Measurements from ENCODE around the gene LDLRAD3. TPM values are rescaled to one million over a fixed set of nuclear protein-coding genes. Genes with fewer than 3 reads are reported as not detected.

The LDLRAD3 gene
- total RNA-seq, 1 donor from 2014 or later, result 14.9 TPM

DNA sequence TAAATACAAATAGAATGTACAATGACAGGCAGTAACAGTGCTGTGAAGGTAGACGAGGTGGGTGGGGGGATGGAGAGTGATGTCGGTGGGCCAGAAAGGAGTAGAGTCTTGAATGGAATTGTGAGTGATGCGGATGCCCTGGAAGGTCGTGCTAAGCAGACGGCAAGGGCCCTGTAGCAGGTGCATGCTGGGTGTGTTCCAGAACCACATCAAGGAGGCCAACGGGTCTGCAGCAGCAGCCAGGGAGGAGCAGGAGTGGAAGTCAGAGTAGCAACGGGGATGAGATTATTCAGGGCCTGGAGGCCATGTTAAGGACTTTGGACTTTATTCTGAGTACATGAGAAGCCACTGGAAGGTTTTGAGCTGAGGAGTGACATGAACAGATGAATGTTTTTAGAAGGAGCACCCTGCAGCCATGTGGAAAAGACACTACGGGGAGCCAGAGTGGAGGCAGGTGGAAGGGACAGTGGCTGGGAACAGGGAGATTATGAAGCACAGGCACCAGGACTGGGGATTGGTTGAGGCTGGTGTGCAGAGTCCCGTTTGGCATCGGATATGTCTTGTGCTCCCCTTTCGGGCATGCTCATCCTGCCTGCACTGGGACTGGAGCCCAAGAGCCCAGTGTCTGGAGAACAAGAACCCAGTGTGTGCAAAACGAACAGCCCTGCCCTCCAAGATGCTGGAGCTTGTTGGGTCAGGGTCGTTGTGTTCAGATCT lies 271.3 kb downstream of the LDLRAD3 start:
- Histone ChIP-seq H3K27ac (ENCODE audit: low read depth, low read length) (no peak overlapping the region), H3K4me2 (ENCODE audit: low read length) (no peak overlapping the region), H3K4me3 (ENCODE audit: insufficient read depth, low read depth, low read length) (no peak overlapping the region), H3K27me3 (ENCODE audit: insufficient read depth, low read length) (peaks cover 4% of the 10 kb centered on the region), H2AFZ (ENCODE audit: low read depth, low read length) (no peak overlapping the region), H3K4me1 (ENCODE audit: insufficient read depth, low read length) (no peaks in the 10 kb centered on the region), H3K36me3 (ENCODE audit: insufficient read depth, low read length) (no peaks in the 10 kb centered on the region), H3K79me2 (ENCODE audit: insufficient read depth, low read length) (no peaks in the 10 kb centered on the region), H3K9me3 (ENCODE audit: insufficient read depth, low read depth, low read length) (no peaks in the 10 kb centered on the region), H3K9ac (ENCODE audit: low read length) (no peak overlapping the region), H4K20me1 (ENCODE audit: insufficient read depth, low read length) (no peaks in the 10 kb centered on the region)
- no peak overlapping the region for H3K4me3 Mint-ChIP-seq (ENCODE audit: unreplicated experiment)
- no peaks in the 10 kb centered on the region for H3K27me3 Mint-ChIP-seq (ENCODE audit: low read depth, unreplicated experiment)
- peaks cover 7% of the 10 kb centered on the region for H3K9me3 Mint-ChIP-seq (ENCODE audit: unreplicated experiment)
- DNase-seq (ENCODE audit: low read depth) (no peak), FAIRE-seq (no peak)
- H3K36me3 Mint-ChIP-seq (ENCODE audit: low read depth, unreplicated experiment), result peaks cover 12% of the 10 kb centered on the region
- TF ChIP-seq, protein P1, sequence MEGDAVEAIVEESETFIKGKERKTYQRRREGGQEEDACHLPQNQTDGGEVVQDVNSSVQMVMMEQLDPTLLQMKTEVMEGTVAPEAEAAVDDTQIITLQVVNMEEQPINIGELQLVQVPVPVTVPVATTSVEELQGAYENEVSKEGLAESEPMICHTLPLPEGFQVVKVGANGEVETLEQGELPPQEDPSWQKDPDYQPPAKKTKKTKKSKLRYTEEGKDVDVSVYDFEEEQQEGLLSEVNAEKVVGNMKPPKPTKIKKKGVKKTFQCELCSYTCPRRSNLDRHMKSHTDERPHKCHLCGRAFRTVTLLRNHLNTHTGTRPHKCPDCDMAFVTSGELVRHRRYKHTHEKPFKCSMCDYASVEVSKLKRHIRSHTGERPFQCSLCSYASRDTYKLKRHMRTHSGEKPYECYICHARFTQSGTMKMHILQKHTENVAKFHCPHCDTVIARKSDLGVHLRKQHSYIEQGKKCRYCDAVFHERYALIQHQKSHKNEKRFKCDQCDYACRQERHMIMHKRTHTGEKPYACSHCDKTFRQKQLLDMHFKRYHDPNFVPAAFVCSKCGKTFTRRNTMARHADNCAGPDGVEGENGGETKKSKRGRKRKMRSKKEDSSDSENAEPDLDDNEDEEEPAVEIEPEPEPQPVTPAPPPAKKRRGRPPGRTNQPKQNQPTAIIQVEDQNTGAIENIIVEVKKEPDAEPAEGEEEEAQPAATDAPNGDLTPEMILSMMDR (IDR thresholded peaks at IDR 0.05; ENCODE audit: insufficient read depth, low read depth, low read length), result no peak
- TF ChIP-seq EZH2 (IDR thresholded peaks at IDR 0.05; ENCODE audit: insufficient read depth, low read length), result no peak
- H3K4me1 Mint-ChIP-seq (ENCODE audit: low read depth, unreplicated experiment), result no peaks in the 10 kb centered on the region
- no peak overlapping the region for H3K27ac Mint-ChIP-seq (ENCODE audit: unreplicated experiment)

DNA sequence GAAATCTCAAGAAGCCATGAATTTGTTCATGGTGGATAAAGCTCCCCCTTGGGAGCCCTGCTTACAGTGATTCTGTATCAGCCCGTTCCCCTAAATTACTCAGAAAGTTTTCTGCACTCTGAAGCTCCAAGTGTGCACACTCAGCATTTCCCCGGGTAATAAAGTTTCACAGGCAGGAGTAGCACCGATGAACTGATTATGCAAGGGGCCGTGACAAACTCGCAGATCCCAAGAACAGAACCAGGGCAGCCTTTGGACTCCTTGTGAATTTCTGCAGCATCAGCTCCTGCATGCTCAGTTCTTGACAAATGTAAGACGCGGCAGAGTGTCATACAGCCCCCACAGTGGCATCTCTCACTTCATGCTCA lies 271.8 kb downstream of the LDLRAD3 start:
- Mint-ChIP-seq H3K9me3 (ENCODE audit: unreplicated experiment) (peaks cover 7% of the 10 kb centered on the region), H3K4me3 (ENCODE audit: unreplicated experiment) (no peak overlapping the region), H3K36me3 (ENCODE audit: low read depth, unreplicated experiment) (peaks cover 15% of the 10 kb centered on the region), H3K27me3 (ENCODE audit: low read depth, unreplicated experiment) (no peaks in the 10 kb centered on the region), H3K27ac (ENCODE audit: unreplicated experiment) (no peak overlapping the region), H3K4me1 (ENCODE audit: low read depth, unreplicated experiment) (no peaks in the 10 kb centered on the region)
- Histone ChIP-seq H3K4me2 (ENCODE audit: low read length) (no peak overlapping the region), H4K20me1 (ENCODE audit: insufficient read depth, low read length) (no peaks in the 10 kb centered on the region), H2AFZ (ENCODE audit: low read depth, low read length) (no peak overlapping the region), H3K4me3 (ENCODE audit: insufficient read depth, low read depth, low read length) (no peak overlapping the region), H3K4me1 (ENCODE audit: insufficient read depth, low read length) (no peaks in the 10 kb centered on the region), H3K27ac (ENCODE audit: low read depth, low read length) (no peak overlapping the region), H3K9ac (ENCODE audit: low read length) (no peak overlapping the region), H3K79me2 (ENCODE audit: insufficient read depth, low read length) (no peaks in the 10 kb centered on the region), H3K9me3 (ENCODE audit: insufficient read depth, low read depth, low read length) (no peaks in the 10 kb centered on the region), H3K27me3 (ENCODE audit: insufficient read depth, low read length) (peaks cover 4% of the 10 kb centered on the region), H3K36me3 (ENCODE audit: insufficient read depth, low read length) (no peaks in the 10 kb centered on the region)
- TF ChIP-seq EZH2 (IDR thresholded peaks at IDR 0.05; ENCODE audit: insufficient read depth, low read length), result no peak
- TF ChIP-seq, protein P1 (IDR thresholded peaks at IDR 0.05; ENCODE audit: insufficient read depth, low read depth, low read length), result no peak
- DNase-seq (ENCODE audit: low read depth), result no peak
- no peak for FAIRE-seq

DNA sequence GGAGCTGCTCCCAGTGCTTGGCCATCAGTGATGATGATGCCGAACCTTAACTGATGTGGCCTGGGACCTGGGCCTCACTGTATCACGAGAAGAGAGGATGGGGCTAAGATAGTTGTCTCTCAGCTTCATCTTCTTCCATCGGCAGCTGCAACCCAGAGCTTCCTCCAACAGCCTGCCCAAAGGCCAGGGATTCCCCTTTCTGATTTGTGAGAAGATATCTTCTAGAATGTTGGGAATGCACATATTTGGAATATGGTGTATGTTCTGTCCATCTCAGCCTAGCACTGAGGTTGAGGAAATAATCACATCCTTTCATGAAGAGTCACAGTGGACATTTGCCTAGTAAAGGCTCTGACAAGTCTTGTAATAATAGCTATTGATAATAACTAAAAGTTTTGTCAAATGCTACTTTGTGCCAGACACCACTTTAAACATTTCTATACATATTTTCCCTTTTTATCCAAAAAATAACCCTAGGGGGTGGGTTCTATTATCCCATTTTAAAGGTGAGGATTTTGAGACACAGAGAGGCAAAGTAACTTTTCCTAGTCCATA lies 272.3 kb downstream of the LDLRAD3 start:
- H3K9ac ChIP-seq (ENCODE audit: low read length), result no peak overlapping the region
- no peak overlapping the region for H3K4me3 Mint-ChIP-seq (ENCODE audit: unreplicated experiment)
- peaks cover 15% of the 10 kb centered on the region for H3K36me3 Mint-ChIP-seq (ENCODE audit: low read depth, unreplicated experiment)
- DNase-seq (ENCODE audit: low read depth) (no peak), FAIRE-seq (no peak)
- no peaks in the 10 kb centered on the region for H3K4me1 ChIP-seq (ENCODE audit: insufficient read depth, low read length)
- no peaks in the 10 kb centered on the region for H3K4me1 Mint-ChIP-seq (ENCODE audit: low read depth, unreplicated experiment)
- H3K9me3 Mint-ChIP-seq (ENCODE audit: unreplicated experiment), result peaks cover 7% of the 10 kb centered on the region
- H4K20me1 ChIP-seq (ENCODE audit: insufficient read depth, low read length), result no peaks in the 10 kb centered on the region
- no peak overlapping the region for H3K4me3 ChIP-seq (ENCODE audit: insufficient read depth, low read depth, low read length)
- H2AFZ ChIP-seq (ENCODE audit: low read depth, low read length), result no peak overlapping the region
- H3K4me2 ChIP-seq (ENCODE audit: low read length), result no peak overlapping the region
- H3K9me3 ChIP-seq (ENCODE audit: insufficient read depth, low read depth, low read length), result no peaks in the 10 kb centered on the region
- peaks cover 4% of the 10 kb centered on the region for H3K27me3 ChIP-seq (ENCODE audit: insufficient read depth, low read length)
- no peaks in the 10 kb centered on the region for H3K27me3 Mint-ChIP-seq (ENCODE audit: low read depth, unreplicated experiment)
- H3K27ac Mint-ChIP-seq (ENCODE audit: unreplicated experiment), result no peak overlapping the region
- no peaks in the 10 kb centered on the region for H3K79me2 ChIP-seq (ENCODE audit: insufficient read depth, low read length)
- H3K36me3 ChIP-seq (ENCODE audit: insufficient read depth, low read length), result no peaks in the 10 kb centered on the region
- TF ChIP-seq, protein P1 (IDR thresholded peaks at IDR 0.05; ENCODE audit: insufficient read depth, low read depth, low read length), result no peak
- TF ChIP-seq EZH2 (IDR thresholded peaks at IDR 0.05; ENCODE audit: insufficient read depth, low read length), result no peak
- H3K27ac ChIP-seq (ENCODE audit: low read depth, low read length), result no peak overlapping the region
